Hepatocyte (in vitro differentiated cells): ENCODE data around the gene LRRC49.

Experiments used
- EZH2 ChIP-seq: fragments of 200-600 bp; sonication (generic); IDR thresholded peaks from 2 replicates; pipeline ENCODE4 v1.6.1; 2016; ENCODE audit warnings: antibody characterized with exemption, mild to moderate bottlenecking, borderline replicate concordance
- TF ChIP-seq, protein P1 (sequence below): fragments of 200-600 bp; sonication (generic); IDR thresholded peaks from 2 replicates; pipeline ENCODE4 v1.5.1; 2016; ENCODE audit warnings: antibody characterized with exemption, mild to moderate bottlenecking; ENCODE audit not compliant: poor library complexity

DNA sequence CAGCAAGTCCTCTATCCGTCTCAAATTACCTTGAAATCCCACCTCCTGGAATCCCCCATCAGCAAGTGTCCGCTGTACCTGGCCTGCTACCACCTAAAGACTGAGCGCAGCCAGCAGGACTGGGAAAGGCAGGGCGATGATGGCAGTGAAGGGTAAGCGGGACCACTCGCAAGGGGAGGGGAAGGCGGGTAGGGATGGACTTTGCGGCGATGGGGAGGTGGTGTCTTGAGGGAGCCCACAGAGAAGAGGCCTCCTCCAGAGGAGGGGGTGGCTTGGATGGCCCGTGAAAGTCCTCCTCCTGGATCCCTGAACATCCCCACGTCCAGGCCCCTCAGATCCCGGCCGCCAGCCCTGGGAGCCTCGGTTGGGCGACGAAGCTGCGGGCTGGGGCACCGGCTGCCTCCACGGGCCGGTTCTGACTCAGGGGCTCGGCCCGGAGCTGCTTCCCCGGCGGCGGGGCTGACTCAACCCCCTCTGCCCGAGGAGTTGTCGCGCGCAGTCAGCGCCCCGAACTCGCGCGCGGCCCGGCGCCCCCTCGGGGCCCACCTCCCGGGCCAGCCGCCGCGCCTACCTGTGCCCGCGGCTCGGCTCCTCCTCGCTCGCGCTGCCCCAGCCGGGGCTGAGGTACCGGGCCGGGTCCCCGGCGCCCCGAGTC, 39.2 kb upstream of the LRRC49 start:
- TF ChIP-seq, protein P1, sequence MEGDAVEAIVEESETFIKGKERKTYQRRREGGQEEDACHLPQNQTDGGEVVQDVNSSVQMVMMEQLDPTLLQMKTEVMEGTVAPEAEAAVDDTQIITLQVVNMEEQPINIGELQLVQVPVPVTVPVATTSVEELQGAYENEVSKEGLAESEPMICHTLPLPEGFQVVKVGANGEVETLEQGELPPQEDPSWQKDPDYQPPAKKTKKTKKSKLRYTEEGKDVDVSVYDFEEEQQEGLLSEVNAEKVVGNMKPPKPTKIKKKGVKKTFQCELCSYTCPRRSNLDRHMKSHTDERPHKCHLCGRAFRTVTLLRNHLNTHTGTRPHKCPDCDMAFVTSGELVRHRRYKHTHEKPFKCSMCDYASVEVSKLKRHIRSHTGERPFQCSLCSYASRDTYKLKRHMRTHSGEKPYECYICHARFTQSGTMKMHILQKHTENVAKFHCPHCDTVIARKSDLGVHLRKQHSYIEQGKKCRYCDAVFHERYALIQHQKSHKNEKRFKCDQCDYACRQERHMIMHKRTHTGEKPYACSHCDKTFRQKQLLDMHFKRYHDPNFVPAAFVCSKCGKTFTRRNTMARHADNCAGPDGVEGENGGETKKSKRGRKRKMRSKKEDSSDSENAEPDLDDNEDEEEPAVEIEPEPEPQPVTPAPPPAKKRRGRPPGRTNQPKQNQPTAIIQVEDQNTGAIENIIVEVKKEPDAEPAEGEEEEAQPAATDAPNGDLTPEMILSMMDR, result no peak
- TF ChIP-seq EZH2, result no peak
